Fibroblast of the conjunctiva (primary cell): ENCODE results near the gene MTHFR.

ENCODE experiments used
- DNase-seq: peaks from one replicate; pipeline ENCODE4 v3.0.0-alpha.2; 2010; ENCODE audit warnings: low read depth

MTHFR gene

DNA sequence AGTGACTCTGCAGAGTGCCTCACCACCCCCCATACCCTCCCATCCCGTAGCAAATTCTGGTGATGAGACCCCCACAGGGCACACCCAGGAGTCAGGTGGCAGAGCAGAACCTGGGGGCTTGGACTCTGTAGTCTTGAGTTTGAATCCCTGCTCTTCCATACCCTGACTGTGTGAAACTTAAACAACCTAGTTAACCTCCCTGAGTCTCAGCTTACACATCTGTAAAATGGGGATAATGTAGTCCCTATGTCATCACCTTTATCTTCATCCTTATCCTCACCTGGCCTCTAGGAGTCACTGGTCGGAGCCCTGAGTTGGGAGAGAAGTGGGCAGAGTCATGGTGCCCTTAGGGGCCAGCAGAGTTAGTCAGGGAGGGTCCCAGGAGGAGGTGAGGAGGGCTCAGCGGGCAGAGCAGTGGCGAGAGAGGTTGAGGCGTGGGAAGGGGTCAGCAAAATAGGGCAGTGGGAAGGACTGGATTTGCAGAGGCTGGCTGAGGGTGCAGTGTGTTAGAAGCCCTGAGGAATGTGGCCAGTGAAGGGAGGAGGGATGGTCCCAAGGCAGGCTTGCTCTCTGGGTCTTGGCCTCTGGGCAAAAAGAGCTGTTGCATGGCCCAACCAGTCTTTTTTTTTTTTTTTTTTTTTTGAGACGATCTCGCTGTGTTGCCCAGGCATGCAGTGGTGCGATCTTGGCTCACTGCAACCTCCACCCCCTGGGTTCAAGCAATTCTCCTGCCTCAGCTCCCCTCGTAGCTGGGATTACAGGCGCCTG is 25.2 kb downstream of the MTHFR start:
- DNase-seq = no peak

- DNase-seq = no peak
These were observed 25.9 kb downstream of the MTHFR start for GRCh38 chr1:11779715-11780379.

DNA sequence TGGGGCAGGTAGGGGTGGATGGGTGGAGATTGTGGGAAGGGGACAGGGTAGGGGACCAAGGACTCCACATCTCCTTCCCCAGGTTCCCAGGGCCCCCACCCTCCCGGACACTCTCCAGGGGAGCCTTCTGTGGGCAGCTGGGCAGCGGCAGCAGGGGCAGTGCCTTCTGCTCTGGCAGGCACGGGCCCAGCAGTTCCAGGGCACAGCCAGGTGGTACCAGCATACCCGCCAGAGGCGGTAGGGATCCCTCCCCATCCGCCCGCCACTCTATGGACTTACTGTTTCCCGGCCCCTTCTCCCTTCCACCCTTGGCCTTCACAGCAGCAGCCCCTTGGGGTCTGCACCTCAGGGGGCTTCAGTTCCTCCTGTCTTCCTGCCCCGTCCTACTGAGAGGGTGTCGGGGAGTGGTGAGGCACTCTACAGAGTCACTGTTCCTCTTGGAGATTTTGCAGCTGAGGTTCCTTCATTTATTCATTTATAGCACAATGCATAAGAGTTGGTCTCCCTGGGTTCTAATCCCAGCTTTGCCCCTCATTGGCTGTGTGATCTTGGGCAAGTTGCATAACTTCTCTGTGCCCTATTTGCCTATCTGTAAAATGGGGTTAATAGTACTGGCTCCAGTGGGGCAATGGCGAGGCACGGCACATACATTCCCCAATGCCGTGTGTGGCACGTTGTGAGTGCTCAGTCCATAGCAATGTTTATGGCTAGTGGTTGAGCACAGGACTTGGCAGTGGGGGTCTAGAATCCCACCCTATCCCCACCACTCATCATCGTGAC is 26.7 kb downstream of the MTHFR start:
- DNase-seq = no peak

DNA sequence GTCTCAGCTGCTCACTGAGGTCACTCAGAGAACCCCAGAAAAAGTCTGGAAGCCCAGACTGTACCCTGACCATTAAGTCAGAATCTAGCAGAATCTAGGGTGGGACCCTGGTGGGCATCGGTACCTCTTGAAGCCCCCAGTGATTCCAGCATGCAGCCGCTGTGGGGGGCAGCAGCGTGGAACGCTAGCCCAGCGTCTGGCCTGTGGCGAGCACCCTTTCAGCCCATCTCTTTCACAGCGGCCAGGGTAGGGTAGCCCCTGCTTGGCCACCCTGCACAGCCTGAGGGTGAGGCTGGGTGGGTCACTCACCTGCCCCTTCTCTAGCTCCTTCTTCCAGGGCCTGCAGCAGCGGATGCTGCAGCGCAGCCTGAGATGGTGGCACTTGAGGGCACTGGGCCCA is 27.4 kb downstream of the MTHFR start:
- DNase-seq = no peak

GRCh38 chr1:11777658-11778322 is 28.0 kb downstream of the MTHFR start:
- no peak for DNase-seq

- no peak for DNase-seq
These were observed 31.0 kb downstream of the MTHFR start for GRCh38 chr1:11774753-11775152.

DNA sequence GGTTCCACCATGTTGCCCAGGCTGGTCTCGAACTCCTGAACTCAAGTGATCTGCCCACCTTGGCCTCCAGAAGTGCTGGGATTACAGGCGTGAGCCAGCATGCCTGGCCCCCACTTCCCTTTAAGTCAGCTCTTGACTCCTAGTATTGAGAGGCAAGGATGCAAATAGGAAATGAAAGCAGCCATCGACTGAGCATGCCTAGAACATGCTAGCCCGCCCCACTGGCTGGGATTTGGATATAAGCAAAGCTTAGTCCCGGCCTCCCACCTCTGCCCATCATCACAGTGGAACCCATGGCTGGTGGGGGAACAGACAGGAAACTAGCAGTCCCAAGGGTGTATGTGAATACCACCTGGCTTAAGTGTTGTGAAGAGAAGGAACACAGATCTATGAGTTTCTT is 33.3 kb downstream of the MTHFR start:
- DNase-seq = no peak

GRCh38 chr1:11771481-11772043 is 34.2 kb downstream of the MTHFR start:
- no peak for DNase-seq

GRCh38 chr1:11770011-11770410 is 35.8 kb downstream of the MTHFR start:
- DNase-seq = no peak

DNA sequence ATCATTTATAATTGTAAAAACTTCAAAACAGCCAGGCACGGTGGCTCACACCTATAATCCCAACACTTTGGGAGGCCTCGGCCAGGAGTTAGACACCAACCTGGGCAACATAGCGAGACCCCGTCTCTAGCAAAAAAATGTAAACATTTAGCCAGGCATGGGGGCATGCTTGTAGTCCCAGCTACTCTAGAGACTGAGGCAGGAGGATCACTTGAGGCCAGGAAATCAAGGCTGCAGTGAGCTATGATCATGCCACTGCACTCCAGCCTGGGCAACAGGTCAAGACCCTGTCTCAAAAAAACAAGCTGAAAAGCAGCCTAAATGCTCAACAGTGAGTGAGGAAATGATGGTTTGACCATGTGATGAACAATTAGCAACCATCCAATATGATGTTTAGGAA is 36.5 kb downstream of the MTHFR start:
- DNase-seq = no peak

- DNase-seq = no peak
These were observed 36.9 kb downstream of the MTHFR start for GRCh38 chr1:11768821-11769220.

DNA sequence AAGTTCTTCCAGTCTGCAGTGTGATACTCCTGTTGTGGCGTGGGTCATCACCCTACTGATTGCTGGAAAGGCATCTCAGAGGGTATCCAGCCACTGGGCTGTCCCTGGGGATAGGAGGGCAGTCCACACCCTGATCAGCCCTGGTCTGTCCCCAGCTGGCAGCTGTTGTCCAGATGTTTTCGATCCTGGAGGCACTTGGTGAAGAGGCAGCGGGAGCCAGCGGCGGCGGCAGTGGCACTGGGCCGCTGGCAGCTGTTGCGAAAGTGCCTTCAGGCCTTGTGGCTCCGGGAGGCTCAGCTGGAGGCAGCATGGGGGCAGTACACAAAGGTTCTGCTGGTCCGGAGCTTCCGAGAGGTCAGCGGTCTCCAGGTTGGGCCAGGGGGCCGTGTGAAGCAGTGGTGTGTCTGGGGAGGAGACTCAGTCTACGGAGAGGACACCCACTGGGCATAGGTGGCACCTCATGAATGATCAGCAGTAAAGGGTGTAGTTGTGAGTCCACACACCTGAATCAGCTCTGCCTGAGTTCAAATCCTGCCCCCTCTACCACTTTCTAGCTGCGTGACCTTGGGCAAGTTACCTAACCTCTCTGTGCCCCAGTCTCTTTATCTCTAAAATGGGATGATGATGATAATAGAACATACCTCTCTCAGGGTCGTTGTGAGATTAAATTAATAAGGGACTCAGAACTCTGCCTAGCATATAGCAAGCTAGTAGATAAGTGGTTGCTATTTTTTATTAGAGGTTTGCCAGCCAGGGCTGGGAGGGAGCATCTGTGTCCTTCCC is 37.7 kb downstream of the MTHFR start:
- DNase-seq = no peak

- no peak for DNase-seq
These were observed 39.4 kb downstream of the MTHFR start for GRCh38 chr1:11766429-11766776.

DNA sequence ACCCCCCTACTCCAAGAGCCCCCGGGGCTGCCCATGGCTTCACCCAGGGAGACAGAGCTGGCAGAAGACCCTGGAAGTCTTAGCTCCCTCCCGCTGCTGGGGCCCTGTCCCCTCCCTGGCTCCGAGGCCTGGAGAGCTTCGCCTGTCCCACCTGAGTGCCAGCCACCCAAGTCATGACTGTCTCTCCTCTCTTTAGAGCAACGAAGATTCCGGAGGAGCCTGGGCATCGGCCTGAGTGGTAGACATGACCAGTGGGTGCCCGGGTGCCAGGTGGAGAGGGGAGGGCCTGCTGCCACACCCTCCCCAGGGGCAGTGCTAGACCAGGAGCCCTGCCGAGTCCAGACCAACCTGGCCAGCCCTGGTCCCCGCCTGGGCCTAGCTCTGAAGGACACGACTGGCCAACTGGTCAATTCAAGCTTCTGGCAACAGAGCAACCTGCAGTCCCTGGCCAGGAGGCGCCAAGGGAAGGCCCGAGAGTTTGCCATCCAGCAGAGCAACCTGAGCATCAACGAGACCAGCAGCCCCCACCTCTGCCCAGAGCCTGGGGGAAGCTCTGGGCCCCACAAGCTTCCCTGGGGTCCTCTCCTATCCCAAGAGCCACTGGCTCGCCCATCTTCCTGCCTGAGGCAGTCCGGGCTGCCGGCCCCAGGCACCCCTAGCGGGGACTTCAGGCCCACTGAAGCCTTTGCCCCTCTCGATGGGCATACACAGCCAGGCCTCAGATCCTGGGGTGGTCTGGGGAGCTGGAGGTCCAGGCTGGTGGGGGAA is 39.9 kb downstream of the MTHFR start:
- DNase-seq = no peak

- DNase-seq = no peak
These were observed 41.2 kb downstream of the MTHFR start for GRCh38 chr1:11764519-11764918.

GRCh38 chr1:11764115-11764514 is 41.6 kb downstream of the MTHFR start:
- DNase-seq = no peak

DNA sequence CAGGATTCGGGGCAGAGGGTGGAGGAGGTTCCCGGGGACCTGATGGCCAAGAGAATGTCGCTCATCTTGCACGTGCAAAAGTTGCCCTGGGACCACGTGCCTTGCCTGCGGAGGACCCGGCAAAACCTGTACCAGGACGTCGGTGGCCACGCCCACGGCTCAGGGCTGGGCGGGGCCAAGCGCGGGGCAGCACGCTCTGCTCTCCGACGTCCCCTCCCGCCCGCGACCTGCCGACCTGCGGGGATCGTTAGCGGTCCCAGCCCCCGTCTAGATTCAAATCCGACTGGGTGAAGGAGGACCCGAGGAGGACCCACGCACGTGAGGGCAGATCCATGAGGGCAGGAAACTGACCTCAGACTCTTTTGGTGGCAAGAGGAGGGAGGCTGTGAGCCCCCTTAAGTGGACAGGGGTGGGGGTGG is 43.8 kb downstream of the MTHFR start, which contains the start of gene C1orf167:
TSS of gene C1orf167 (plus strand) at position 206 of the 419 bp plus-strand sequence. CDS start 2,208 bp downstream, outside the sequence.
- no peak for DNase-seq

GRCh38 chr1:11761285-11761684 is 44.5 kb downstream of the MTHFR start:
- DNase-seq = no peak

- DNase-seq = no peak
These were observed 46.0 kb downstream of the MTHFR start for GRCh38 chr1:11759791-11760190.

GRCh38 chr1:11757047-11757446 is 48.7 kb downstream of the MTHFR start:
- DNase-seq = no peak
